ENCODE data around the gene NAGK.
"Not testable (repeated sequence)": the region's sequence is repeated elsewhere in the genome, so short reads cannot be mapped to it uniquely, and the experiment has no call there.

The NAGK gene

DNA sequence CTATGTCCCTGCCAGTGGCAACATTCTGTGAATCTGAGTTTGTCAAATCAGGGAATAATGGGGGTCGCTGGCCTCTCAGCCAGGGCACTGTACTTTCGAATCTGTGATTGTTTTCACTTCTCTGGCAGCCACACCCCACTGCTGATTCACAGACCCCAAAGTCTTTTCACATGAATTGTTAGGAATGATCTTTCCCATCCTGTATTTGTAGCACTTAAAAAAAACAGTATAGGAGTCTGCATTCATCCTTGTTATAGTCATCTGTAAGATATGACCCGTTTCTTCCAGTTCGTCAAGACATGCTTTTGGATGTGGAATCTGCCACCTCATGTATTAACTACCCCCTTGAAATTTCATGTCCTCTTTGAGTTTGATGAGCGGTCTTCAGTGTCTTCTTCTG is 928 bp downstream of the NAGK start:
- no peak for DNase-seq (ENCODE audit: low spot score)

GRCh38 chr2:71070294-71071093 is 2.0 kb downstream of the NAGK start:
- DNase-seq (ENCODE audit: low spot score): peak; percentile 24

DNA sequence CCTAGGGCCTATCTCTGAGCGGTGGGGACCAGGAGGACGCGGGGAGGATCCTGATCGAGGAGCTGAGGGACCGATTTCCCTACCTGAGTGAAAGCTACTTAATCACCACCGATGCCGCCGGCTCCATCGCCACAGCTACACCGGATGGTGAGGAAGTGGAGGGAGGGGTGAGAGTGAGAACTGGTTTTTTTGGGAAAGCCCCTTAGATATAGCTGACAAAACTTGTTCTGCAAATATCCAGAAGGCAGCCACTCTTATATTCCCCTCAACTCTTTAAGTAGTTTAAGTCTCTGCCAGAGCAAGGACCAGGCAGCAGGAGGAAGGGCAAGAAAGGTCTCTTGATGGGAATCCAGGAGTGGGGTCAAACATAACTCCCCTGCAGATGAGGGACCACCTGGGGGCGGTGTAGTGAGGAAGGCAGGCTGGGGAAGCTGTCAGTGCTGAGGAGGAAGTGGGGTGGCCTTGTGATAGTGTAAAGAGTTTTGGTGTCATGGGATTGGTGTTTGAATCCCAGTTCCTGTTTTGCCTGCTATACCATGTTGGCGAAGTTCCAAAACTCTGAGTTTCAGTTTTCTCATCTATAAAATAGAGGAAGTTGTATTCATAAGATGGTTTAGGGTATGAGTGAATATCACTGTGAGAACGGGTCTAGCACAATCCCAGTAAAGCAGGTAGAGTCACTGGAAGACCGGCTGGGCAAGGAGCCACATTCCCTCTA is 3.4 kb downstream of the NAGK start:
- peak; percentile 15 for DNase-seq (ENCODE audit: low spot score)

- no peak for DNase-seq (ENCODE audit: low spot score)
These were observed 4.0 kb downstream of the NAGK start for GRCh38 chr2:71072492-71072891.

DNA sequence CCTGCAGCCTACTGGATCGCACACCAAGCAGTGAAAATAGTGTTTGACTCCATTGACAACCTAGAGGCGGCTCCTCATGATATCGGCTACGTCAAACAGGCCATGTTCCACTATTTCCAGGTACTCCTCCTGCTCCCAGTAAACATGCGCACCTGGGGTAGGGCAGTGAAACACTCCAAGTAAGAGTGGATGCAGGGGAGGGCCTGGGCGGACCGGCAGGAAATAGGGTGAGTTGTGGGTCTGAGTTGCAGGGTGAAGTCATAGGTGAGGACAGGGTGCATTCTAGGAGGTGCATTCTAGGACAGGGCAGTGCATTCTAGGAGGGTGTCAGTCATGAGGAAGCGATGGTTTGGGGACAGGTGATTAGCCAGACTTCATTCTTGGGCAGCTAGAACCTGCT is 5.0 kb downstream of the NAGK start:
- no peak for DNase-seq (ENCODE audit: low spot score)

- DNase-seq (ENCODE audit: low spot score): no peak
These were observed 6.5 kb downstream of the NAGK start for GRCh38 chr2:71074893-71075395.

- DNase-seq (ENCODE audit: low spot score): no peak
These were observed 10.2 kb downstream of the NAGK start for GRCh38 chr2:71078624-71079023.

DNA sequence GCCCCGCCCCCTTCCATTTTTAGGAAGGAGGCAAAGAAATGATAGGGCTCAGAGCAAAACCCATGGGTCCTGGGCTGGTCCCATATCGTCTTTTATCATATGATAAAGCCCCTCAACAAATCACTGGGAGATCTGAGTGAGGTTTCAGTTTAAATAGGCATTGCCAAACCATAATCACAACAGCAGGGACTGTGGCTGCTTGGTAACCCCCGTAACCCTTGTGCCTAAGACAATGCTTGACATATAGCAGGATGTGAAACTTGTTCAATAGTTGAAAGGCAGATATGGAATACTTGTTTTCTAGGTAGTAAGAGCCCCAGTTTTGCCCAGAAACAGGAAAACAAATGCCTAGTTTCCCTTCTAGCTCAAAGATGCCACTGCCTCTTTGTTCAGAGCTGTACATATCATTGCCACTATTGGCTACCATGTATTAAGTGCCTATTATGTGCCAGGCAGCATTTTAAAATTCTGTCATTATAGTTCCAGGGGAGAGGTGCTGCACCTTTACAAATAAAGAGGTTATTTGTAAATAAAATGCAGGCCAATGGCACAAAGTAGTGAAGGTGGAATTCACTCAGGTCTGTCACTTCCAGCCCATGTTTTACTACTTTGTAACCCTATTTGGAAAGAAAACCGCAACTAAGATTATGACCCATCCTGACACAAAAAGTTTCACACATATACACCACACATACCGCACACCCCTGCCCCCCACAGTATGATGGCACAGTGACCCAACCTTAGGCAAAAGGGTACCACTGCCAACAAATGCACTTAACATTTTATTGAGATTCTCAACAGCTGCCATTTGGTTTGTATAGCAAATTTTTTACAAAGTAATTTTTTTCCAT is 14.2 kb downstream of the NAGK start:
- DNase-seq (ENCODE audit: low spot score): no peak

- DNase-seq (ENCODE audit: low spot score): not testable (repeated sequence)
These were observed 14.8 kb downstream of the NAGK start for GRCh38 chr2:71083297-71083696.

- DNase-seq (ENCODE audit: low spot score): not testable (repeated sequence)
These were observed 15.4 kb downstream of the NAGK start for GRCh38 chr2:71083752-71084312.

GRCh38 chr2:71085325-71086003 is 17.0 kb downstream of the NAGK start:
- not testable (repeated sequence) for DNase-seq (ENCODE audit: low spot score)

DNA sequence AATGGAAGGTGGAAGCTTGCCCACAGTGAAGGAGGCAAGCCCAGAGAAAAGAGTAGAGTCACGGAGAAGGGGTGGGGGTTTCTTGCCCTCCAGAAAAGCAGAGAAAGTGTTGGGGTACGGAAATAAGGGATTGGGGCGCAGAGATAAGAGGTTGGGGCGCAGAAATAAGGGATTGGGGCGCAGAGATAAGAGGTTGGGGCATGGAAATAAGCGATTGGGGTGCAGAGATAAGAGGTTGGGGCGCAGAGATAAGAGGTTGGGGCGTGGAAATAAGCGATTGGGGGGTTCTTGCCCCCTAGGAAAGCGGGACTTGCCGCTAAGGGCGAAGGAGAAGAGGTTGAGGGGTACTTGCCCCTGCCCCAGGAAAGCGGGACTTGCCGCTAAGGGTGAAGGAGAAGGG is 21.0 kb downstream of the NAGK start:
- not testable (repeated sequence) for DNase-seq (ENCODE audit: low spot score)

DNA sequence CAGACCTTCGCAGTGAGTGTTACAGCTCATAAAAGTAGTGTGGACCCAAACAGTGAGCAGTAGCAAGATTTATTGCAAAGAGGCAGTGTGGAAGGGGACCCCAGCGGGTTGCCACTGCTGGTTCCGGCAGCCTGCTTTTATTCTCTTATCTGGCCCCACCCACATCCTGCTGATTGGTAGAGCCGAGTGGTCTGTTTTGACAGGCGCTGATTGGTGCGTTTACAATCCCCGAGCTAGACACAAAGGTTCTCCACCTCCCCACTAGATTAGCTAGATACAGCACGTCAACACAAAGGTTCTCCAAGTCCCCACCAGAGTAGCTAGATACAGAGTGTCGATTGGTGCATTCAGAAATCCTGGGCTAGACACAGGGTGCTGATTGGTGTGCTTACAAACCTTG is 23.4 kb downstream of the NAGK start:
- not testable (repeated sequence) for DNase-seq (ENCODE audit: low spot score)

DNA sequence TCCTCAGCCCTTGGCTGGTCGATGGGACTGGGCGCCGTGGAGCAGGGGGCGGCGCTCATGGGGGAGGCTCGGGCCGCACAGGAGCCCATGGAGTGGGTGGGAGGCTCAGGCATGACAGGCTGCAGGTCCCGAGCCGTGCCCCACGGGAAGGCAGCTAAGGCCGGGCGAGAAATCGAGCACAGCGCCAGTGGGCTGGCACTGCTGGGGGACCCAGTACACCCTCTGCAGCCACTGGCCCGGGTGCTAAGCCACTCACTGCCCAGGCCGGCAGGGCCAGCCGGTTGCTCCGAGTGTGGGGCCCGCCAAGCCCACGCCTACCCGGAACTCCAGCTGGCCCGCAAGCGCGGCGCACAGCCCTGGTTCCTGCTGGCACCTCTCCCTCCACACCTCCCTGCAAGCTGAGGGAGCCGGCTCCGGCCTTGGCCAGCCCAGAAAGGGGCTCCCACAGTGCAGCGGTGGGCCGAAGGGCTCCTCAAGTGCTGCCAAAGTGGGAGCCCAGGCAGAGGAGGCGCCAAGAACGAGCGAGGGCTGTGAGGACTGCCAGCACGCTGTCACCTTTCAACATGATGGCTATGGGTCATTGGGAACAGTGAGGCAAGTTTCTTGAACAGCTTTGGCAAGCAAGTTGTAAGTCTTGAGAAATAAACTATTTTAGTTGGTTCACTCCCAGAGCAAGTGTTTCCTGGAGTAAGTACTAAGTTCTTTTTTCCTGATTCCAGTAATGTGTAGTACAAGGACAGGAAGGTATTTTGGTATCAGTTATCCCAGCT is 24.2 kb downstream of the NAGK start:
- not testable (repeated sequence) for DNase-seq (ENCODE audit: low spot score)

- DNase-seq (ENCODE audit: low spot score): peak; percentile 59
These were observed 31.9 kb downstream of the NAGK start for GRCh38 chr2:71100195-71100964.

GRCh38 chr2:71101656-71102055 is 33.2 kb downstream of the NAGK start:
- no peak for DNase-seq (ENCODE audit: low spot score)

DNA sequence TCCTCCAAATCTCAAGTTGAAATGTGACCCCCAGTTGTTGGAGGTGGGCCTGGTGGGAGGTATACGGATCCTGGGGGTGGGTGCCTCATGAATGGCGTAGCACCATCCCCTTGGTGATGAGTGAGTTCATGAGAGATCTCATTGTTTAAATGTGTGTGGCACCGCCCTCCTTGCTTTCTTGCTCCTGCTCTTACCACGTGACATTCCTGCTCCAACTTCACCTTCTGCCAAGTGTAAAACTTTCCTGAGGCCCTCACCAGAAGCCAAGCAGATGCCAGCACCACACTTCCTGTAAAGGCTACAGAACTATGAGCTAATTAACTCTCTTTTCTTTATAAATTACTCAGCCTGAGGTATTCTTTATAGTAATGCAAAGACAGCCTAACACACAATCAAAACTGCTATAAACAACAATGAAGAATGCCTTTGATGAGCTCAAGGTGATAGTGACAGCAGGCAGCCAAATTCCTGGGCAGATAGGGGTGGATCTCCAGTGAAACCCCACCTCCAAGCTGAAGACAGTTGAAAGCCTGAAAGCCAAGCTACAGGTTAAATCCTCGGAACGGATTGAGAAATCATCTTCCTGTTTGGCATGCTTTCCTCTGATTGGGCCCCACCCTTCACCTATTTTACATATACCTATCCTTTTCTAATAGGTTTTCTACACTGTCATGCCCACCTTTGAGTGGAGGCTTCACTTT is 34.7 kb downstream of the NAGK start:
- DNase-seq (ENCODE audit: low spot score): no peak

GRCh38 chr2:71103809-71104208 is 35.4 kb downstream of the NAGK start:
- DNase-seq (ENCODE audit: low spot score): no peak

- DNase-seq (ENCODE audit: low spot score): not testable (repeated sequence)
These were observed 38.0 kb downstream of the NAGK start for GRCh38 chr2:71106463-71106862.
